GM12875 (cell line): ENCODE data around the gene MAST2.

Experiments used
- H3K4me3 ChIP-seq: one replicate; pipeline ENCODE4 v1.5.1; 2011; ENCODE audit warnings: low read depth, low read length, control low read depth
- TF ChIP-seq, protein P1 (sequence below): IDR thresholded peaks from 2 replicates; pipeline ENCODE4 v1.5.1; 2011; ENCODE audit warnings: low read depth, mild to moderate bottlenecking, control low read depth, inconsistent platforms, low read length, moderate library complexity, borderline replicate concordance; ENCODE audit not compliant: insufficient read depth

The MAST2 gene

DNA sequence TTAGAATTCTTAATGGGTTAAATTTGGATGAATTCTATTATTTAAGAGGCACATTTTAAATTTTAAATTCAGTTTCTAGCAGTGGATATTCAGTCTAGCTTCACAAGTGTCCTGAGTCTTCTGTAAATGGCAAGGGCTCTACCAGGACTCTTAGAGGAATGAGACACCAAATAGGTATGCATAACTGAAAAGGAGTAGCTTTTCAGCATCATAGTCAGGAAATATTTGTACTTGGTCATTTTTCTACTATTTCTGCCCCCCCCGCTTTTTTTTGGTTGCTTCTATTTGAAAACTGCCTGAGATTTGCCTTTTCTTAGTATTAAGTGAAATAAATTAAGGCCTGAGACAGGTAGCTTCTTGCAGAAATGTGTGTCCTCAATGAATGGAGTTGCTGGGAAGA is 80.2 kb downstream of the MAST2 start:
- TF ChIP-seq, protein P1, sequence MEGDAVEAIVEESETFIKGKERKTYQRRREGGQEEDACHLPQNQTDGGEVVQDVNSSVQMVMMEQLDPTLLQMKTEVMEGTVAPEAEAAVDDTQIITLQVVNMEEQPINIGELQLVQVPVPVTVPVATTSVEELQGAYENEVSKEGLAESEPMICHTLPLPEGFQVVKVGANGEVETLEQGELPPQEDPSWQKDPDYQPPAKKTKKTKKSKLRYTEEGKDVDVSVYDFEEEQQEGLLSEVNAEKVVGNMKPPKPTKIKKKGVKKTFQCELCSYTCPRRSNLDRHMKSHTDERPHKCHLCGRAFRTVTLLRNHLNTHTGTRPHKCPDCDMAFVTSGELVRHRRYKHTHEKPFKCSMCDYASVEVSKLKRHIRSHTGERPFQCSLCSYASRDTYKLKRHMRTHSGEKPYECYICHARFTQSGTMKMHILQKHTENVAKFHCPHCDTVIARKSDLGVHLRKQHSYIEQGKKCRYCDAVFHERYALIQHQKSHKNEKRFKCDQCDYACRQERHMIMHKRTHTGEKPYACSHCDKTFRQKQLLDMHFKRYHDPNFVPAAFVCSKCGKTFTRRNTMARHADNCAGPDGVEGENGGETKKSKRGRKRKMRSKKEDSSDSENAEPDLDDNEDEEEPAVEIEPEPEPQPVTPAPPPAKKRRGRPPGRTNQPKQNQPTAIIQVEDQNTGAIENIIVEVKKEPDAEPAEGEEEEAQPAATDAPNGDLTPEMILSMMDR = no peak
- no peak overlapping the region for H3K4me3 ChIP-seq

GRCh38 chr1:45884700-45885099 is 81.3 kb downstream of the MAST2 start:
- H3K4me3 ChIP-seq = no peak overlapping the region
- TF ChIP-seq, protein P1 = no peak

GRCh38 chr1:45886229-45886628 is 82.8 kb downstream of the MAST2 start:
- H3K4me3 ChIP-seq = no peak overlapping the region
- TF ChIP-seq, protein P1 = no peak

DNA sequence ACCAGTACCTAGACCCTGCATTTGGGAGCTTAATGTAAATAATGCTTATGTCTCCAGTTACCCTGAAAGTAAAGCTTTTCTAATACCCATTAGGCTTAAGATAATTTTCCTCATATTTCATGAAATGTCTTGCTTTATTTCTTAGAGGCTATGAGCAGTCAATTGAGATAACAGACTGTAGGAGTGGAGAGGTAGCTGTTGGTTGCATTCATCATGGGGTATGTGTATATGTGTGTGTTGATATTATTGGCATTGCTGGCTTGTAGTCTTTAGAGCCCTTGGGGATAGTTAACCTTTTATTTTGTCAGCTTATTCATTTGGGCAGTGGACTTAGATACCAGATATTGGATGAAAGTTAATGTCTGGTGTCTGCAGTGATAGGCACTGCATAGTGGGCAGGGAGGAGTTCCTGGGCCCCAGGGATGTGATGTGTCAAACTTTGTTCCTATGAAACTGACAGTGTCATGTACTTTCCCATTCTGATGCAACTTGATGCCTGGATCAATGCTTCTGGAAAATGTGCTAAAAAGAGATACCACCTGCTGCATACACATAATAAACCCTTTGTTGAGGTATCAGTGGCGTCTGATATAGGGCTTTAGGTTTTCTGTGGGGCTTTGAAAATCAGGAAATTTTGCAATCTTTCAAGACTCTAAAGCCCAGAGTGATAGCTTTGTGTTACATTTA is 83.9 kb downstream of the MAST2 start:
- TF ChIP-seq, protein P1 = no peak
- H3K4me3 ChIP-seq = no peak overlapping the region

DNA sequence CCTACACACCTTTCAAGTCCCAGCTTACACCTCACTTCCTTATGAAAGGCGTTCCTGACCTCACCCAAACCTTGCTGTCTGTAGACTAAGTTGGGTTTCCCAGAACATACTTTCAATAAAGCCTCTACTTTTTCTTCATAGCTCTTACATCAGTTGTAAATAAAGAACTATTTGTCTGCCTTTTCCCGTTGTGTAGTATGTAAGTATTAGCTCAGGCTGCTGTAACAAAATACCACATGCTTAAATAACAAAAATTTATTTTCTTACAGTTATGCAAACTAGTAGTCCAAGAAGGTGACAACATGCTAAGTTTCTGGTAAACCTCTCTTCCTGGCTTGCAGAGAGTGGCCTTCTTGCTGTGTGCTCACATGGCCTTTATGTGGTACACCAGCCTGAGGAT is 86.7 kb downstream of the MAST2 start:
- TF ChIP-seq, protein P1 = no peak

DNA sequence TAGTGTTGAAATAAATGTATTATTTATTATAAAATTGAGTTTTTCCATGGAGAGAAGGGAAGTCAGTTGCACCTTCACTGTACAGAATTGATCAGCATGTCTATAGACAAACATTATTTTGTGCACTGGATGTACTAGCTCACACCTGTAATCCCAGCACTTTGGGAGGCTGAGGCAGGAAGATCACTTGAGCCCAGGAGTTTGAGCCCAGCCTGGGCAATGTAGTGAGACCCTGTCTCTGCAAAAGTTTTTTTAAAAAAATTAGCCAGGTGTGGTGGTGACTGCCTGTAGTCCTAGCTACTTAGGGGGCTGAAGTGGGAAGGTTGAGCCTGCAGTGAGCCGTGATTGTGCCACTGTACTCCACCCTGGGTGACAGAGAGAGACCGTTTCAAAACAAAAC is 87.7 kb downstream of the MAST2 start:
- no peak overlapping the region for H3K4me3 ChIP-seq
- TF ChIP-seq, protein P1 = no peak

More for the DNA sequence above, 86.7 kb downstream of the MAST2 start:
- no peak overlapping the region for H3K4me3 ChIP-seq

DNA sequence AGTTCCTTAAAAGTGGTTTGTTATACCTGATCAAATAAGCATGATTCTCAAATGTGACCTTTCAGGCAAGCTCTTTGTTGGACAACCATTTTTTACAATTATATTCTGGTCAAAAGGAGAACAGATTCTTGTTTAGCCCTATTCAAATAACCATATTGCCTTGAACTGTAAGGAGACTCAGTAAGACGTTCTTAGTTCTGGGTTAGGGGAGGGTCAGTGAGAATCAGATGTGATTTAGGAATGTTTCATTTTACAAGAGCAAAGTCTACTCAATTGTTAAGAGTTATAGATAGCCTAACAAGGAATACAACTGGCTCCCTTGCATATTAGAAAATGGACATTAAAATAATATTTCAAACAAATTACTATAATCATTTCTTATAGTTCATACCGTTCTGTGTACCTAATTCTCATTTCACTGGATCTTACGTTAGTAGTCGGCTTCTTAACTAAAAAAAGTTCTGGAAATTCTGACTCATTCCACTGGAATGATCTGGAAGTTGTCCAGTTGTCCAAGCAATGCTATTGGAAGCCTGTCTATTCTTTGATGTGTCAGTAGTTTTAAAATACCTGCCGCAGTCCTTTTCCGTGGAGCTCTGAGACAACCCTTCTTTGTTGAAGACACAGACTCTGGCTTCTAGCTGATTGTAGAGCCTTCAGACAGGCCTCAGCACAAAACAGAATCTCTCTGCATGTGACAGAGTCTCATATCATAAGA is 88.8 kb downstream of the MAST2 start:
- TF ChIP-seq, protein P1 = no peak
- H3K4me3 ChIP-seq = no peak overlapping the region
